Loucy (cell line): ENCODE measurements around the gene MMP11.

ENCODE experiments used
- EZH2phosphoT487 ChIP-seq: fragments of 200-600 bp; IDR thresholded peaks from 2 replicates; pipeline ENCODE4 v1.6.1; 2018; ENCODE audit warnings: antibody characterized with exemption, mild to moderate bottlenecking, moderate library complexity, borderline replicate concordance
- TF ChIP-seq, protein P1 (sequence below): fragments of 200-600 bp; sonication (generic); conservative IDR thresholded peaks from 2 replicates; pipeline ENCODE4 v1.5.1; 2014; ENCODE audit warnings: mild to moderate bottlenecking, antibody characterized with exemption, low read length

DNA sequence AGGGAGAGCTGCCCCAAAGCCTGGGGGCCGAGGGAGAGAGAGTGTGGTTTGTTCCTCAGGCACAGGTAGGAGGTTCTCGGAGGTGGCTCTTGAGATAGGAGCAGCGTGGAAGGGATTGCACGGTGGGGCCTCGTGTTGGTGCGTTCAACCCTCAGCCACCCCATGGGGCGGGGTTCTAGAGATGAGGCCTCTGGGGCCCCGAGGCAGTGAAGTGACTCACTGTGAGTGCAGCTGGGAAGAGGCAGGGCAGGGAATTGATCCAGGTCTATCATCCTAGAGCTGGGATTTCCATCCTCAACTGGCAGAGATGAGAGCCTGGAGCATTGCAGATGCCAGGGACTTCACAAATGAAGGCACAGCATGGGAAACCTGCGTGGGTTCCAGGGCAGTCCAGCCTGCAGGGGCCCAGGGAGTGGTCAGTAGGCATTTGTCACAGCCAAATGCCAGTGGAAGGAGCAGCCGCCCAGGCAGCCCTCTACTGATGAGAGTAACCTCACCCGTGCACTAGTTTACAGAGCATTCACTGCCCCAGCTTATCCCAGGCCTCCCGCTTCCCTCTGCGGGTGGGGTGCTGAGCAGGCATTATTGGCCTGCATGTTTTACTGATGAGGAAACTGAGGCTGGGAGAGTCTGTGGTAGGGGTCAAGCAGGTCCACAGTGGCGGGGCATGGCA, 9.0 kb downstream of the MMP11 start:
- TF ChIP-seq, protein P1, sequence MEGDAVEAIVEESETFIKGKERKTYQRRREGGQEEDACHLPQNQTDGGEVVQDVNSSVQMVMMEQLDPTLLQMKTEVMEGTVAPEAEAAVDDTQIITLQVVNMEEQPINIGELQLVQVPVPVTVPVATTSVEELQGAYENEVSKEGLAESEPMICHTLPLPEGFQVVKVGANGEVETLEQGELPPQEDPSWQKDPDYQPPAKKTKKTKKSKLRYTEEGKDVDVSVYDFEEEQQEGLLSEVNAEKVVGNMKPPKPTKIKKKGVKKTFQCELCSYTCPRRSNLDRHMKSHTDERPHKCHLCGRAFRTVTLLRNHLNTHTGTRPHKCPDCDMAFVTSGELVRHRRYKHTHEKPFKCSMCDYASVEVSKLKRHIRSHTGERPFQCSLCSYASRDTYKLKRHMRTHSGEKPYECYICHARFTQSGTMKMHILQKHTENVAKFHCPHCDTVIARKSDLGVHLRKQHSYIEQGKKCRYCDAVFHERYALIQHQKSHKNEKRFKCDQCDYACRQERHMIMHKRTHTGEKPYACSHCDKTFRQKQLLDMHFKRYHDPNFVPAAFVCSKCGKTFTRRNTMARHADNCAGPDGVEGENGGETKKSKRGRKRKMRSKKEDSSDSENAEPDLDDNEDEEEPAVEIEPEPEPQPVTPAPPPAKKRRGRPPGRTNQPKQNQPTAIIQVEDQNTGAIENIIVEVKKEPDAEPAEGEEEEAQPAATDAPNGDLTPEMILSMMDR: no peak
- no peak for TF ChIP-seq EZH2phosphoT487
